Trophoblast cell (in vitro differentiated cells and primary cell): ENCODE measurements around the gene CHN2.

Experiments
- DNase-seq, 2 donors: peaks; one replicate each; pipeline ENCODE4 v3.0.0-alpha.2; 2016
- H2AFZ ChIP-seq: 2 replicates; pipeline ENCODE4 v1.6.1; 2013; ENCODE audit warnings: low read length, moderate library complexity, mild to moderate bottlenecking; ENCODE audit not compliant: insufficient read depth, poor library complexity
- H2AK5ac ChIP-seq: 2 replicates; pipeline ENCODE4 v1.6.1; 2013; ENCODE audit warnings: mild to moderate bottlenecking, low read length
- H2BK120ac ChIP-seq: 2 replicates; pipeline ENCODE4 v1.6.1; 2013; ENCODE audit warnings: low read length, mild to moderate bottlenecking, moderate library complexity; ENCODE audit not compliant: insufficient read depth, poor library complexity
- H2BK12ac ChIP-seq: 2 replicates; pipeline ENCODE4 v1.6.1; 2013; ENCODE audit warnings: mild to moderate bottlenecking, low read length, moderate library complexity
- H2BK5ac ChIP-seq: 2 replicates; pipeline ENCODE4 v1.6.1; 2013; ENCODE audit warnings: low read length, low read depth, moderate library complexity, mild to moderate bottlenecking; ENCODE audit not compliant: poor library complexity
- H3K14ac ChIP-seq: 2 replicates; pipeline ENCODE4 v1.6.1; 2013; ENCODE audit warnings: mild to moderate bottlenecking, low read length
- H3K18ac ChIP-seq: 2 replicates; pipeline ENCODE4 v1.6.1; 2013; ENCODE audit warnings: mild to moderate bottlenecking, low read length
- H3K23ac ChIP-seq: 2 replicates; pipeline ENCODE4 v1.6.1; 2013; ENCODE audit warnings: low read length
- H3K27ac ChIP-seq: 2 replicates; pipeline ENCODE4 v1.5.1; 2013; ENCODE audit warnings: low read depth, mild to moderate bottlenecking, inconsistent platforms, low read length, moderate library complexity
- H3K27me3 ChIP-seq: 2 replicates; pipeline ENCODE4 v1.6.1; 2013; ENCODE audit warnings: inconsistent platforms, mild to moderate bottlenecking, low read length, moderate library complexity; ENCODE audit not compliant: insufficient read depth
- H3K36me3 ChIP-seq, 2 experiments: 1 replicate in 1 of 2; 2 replicates in 1 of 2; pipeline ENCODE4 v1.6.1; 2013; ENCODE audit warnings: low read length in 2 of 2, mild to moderate bottlenecking in 2 of 2, moderate library complexity in 1 of 2; ENCODE audit not compliant: insufficient read depth in 2 of 2, control insufficient read depth in 1 of 2
- H3K4ac ChIP-seq: 2 replicates; pipeline ENCODE4 v1.6.1; 2013; ENCODE audit warnings: low read depth, mild to moderate bottlenecking, low read length, moderate library complexity
- H3K4me1 ChIP-seq, 2 experiments: 1 replicate in 1 of 2; 2 replicates in 1 of 2; pipeline ENCODE4 v1.6.1; 2013; ENCODE audit warnings: low read length in 2 of 2, mild to moderate bottlenecking in 2 of 2, moderate library complexity in 1 of 2; ENCODE audit not compliant: insufficient read depth in 2 of 2, control insufficient read depth in 1 of 2
- H3K4me2 ChIP-seq: 2 replicates; pipeline ENCODE4 v1.6.1; 2013; ENCODE audit warnings: inconsistent platforms, mild to moderate bottlenecking, low read length, moderate library complexity
- H3K4me3 ChIP-seq: 2 replicates; pipeline ENCODE4 v1.5.1; 2013; ENCODE audit warnings: mild to moderate bottlenecking, low read depth, low read length, inconsistent platforms
- H3K79me1 ChIP-seq: one replicate; pipeline ENCODE4 v1.6.1; 2013; ENCODE audit warnings: low read length
- H3K79me2 ChIP-seq: 2 replicates; pipeline ENCODE4 v1.6.1; 2013; ENCODE audit warnings: low read length, mild to moderate bottlenecking; ENCODE audit not compliant: control insufficient read depth, insufficient read depth, poor library complexity
- H3K9ac ChIP-seq: 2 replicates; pipeline ENCODE4 v1.6.1; 2013; ENCODE audit warnings: mild to moderate bottlenecking, low read length
- H3K9me3 ChIP-seq: 2 replicates; pipeline ENCODE4 v1.6.1; 2013; ENCODE audit warnings: low read depth, mild to moderate bottlenecking, control low read depth, inconsistent platforms, low read length; ENCODE audit not compliant: insufficient read depth
- H4K12ac ChIP-seq: 2 replicates; pipeline ENCODE4 v1.6.1; 2013; ENCODE audit warnings: low read depth, mild to moderate bottlenecking, low read length, moderate library complexity
- H4K8ac ChIP-seq: 2 replicates; pipeline ENCODE4 v1.6.1; 2013; ENCODE audit warnings: low read depth, mild to moderate bottlenecking, low read length, moderate library complexity
- H4K91ac ChIP-seq: one replicate; pipeline ENCODE4 v1.6.1; 2013; ENCODE audit warnings: low read depth, mild to moderate bottlenecking, low read length, moderate library complexity
- WGBS: extraction: QIAGEN DNeasy Blood & Tissue Kit; methylation state at CpG from one replicate; pipeline ENCODE4 v1.1.7; 2013; ENCODE audit warnings: missing lambda C conversion rate; ENCODE audit not compliant: insufficient read length, insufficient coverage; ENCODE audit errors: extremely low coverage; 5-methylcytosine and 5-hydroxymethylcytosine counted together

The CHN2 gene

GRCh38 chr7:29415215-29415614, 220.6 kb downstream of the CHN2 start:
- no peak overlapping the region for H3K4ac ChIP-seq
- H3K36me3 ChIP-seq, result peaks cover 16 to 19% of the 10 kb centered on the region in 2 experiments
- no CpG with 5 or more reads among the region's 5 CpGs for WGBS
- H3K27me3 ChIP-seq, result no peaks in the 10 kb centered on the region
- no peaks in the 10 kb centered on the region for H3K9me3 ChIP-seq
- H3K23ac ChIP-seq, result no peak overlapping the region
- H2AK5ac ChIP-seq, result no peak overlapping the region
- H2BK12ac ChIP-seq, result no peak overlapping the region
- no peak overlapping the region for H4K91ac ChIP-seq
- peaks cover 2% of the 10 kb centered on the region for H3K79me2 ChIP-seq
- no peak for DNase-seq
- no peak overlapping the region for H3K4me2 ChIP-seq
- no peak overlapping the region for H3K18ac ChIP-seq
- no peak overlapping the region for H3K27ac ChIP-seq
- H2AFZ ChIP-seq, result no peak overlapping the region
- no peak overlapping the region for H3K9ac ChIP-seq
- no peak overlapping the region for H3K14ac ChIP-seq
- H3K4me1 ChIP-seq, result peaks cover 0 to 2% of the 10 kb centered on the region in 2 experiments
- no peak overlapping the region for H2BK5ac ChIP-seq
- no peak overlapping the region for H4K8ac ChIP-seq
- H3K79me1 ChIP-seq, result no peaks in the 10 kb centered on the region
- H3K4me3 ChIP-seq, result no peak overlapping the region
- H4K12ac ChIP-seq, result no peak overlapping the region
- no peak overlapping the region for H2BK120ac ChIP-seq

- Histone ChIP-seq H3K9me3 (no peaks in the 10 kb centered on the region), H3K18ac (no peak overlapping the region), H3K9ac (no peak overlapping the region), H2BK5ac (no peak overlapping the region), H3K4me1 (peaks cover 0 to 2% of the 10 kb centered on the region in 2 experiments), H3K27ac (no peak overlapping the region), H3K4me3 (no peak overlapping the region), H4K12ac (no peak overlapping the region), H3K79me2 (peaks cover 2% of the 10 kb centered on the region), H3K14ac (no peak overlapping the region), H3K4me2 (no peak overlapping the region), H3K79me1 (no peaks in the 10 kb centered on the region), H4K91ac (no peak overlapping the region), H2BK12ac (no peak overlapping the region), H4K8ac (no peak overlapping the region), H3K23ac (no peak overlapping the region), H3K27me3 (no peaks in the 10 kb centered on the region), H3K36me3 (peaks cover 14 to 19% of the 10 kb centered on the region in 2 experiments), H2AFZ (no peak overlapping the region), H3K4ac (no peak overlapping the region), H2BK120ac (no peak overlapping the region), H2AK5ac (no peak overlapping the region)
- no CpG with 5 or more reads among the region's 10 CpGs for WGBS
- no peak for DNase-seq
Measured at GRCh38 chr7:29416276-29416937, 221.8 kb downstream of the CHN2 start.

- no peak overlapping the region for H2BK5ac ChIP-seq
- H3K27me3 ChIP-seq, result no peaks in the 10 kb centered on the region
- H2BK120ac ChIP-seq, result no peak overlapping the region
- no peaks in the 10 kb centered on the region for H3K79me1 ChIP-seq
- no peak overlapping the region for H3K23ac ChIP-seq
- peaks cover 2% of the 10 kb centered on the region for H3K79me2 ChIP-seq
- H2BK12ac ChIP-seq, result no peak overlapping the region
- no peak overlapping the region for H4K91ac ChIP-seq
- H3K36me3 ChIP-seq, result peaks cover 10 to 15% of the 10 kb centered on the region in 2 experiments
- DNase-seq, result no peak
- peaks cover 0 to 2% of the 10 kb centered on the region in 2 experiments for H3K4me1 ChIP-seq
- H3K27ac ChIP-seq, result no peak overlapping the region
- H3K4ac ChIP-seq, result no peak overlapping the region
- H3K4me2 ChIP-seq, result no peak overlapping the region
- no peak overlapping the region for H2AK5ac ChIP-seq
- no peak overlapping the region for H3K4me3 ChIP-seq
- H2AFZ ChIP-seq, result no peak overlapping the region
- no CpG with 5 or more reads among the region's 9 CpGs for WGBS
- H4K8ac ChIP-seq, result no peak overlapping the region
- no peak overlapping the region for H3K9ac ChIP-seq
- no peak overlapping the region for H3K18ac ChIP-seq
- no peak overlapping the region for H3K14ac ChIP-seq
- no peaks in the 10 kb centered on the region for H3K9me3 ChIP-seq
- H4K12ac ChIP-seq, result no peak overlapping the region
Measured at GRCh38 chr7:29416938-29417305, 222.3 kb downstream of the CHN2 start.

GRCh38 chr7:29418056-29418455, 223.5 kb downstream of the CHN2 start:
- Histone ChIP-seq H3K27me3 (no peaks in the 10 kb centered on the region), H3K4me1 (peaks cover under 1 to 2% of the 10 kb centered on the region in 2 experiments), H3K4me3 (no peak overlapping the region), H4K8ac (no peak overlapping the region), H3K14ac (no peak overlapping the region), H3K9ac (no peak overlapping the region), H2BK12ac (no peak overlapping the region), H2AK5ac (no peak overlapping the region), H3K4ac (no peak overlapping the region), H3K79me1 (no peaks in the 10 kb centered on the region), H2BK5ac (no peak overlapping the region), H3K23ac (no peak overlapping the region), H4K91ac (no peak overlapping the region), H3K79me2 (peaks cover 2% of the 10 kb centered on the region), H3K9me3 (no peaks in the 10 kb centered on the region), H4K12ac (no peak overlapping the region), H3K18ac (no peak overlapping the region), H3K27ac (no peak overlapping the region), H3K36me3 (peaks cover 10 to 12% of the 10 kb centered on the region in 2 experiments), H2AFZ (no peak overlapping the region), H2BK120ac (no peak overlapping the region), H3K4me2 (no peak overlapping the region)
- no peak for DNase-seq
- WGBS, result no CpG with 5 or more reads among the region's 12 CpGs
